ENCODE data around the gene IKZF5.

GRCh38 chr10:122966879-122967278 lies 41.7 kb downstream of the IKZF5 start:
- TF ChIP-seq POLR2A (IDR thresholded peaks at IDR 0.05; ENCODE audit: borderline replicate concordance, extremely low read depth, insufficient read depth, insufficient read length) (no peak), CTCF (IDR thresholded peaks at IDR 0.05 in 2 of 3, conservative IDR thresholded peaks at IDR 0.05 in 1 of 3; ENCODE audit: borderline replicate concordance in 1 of 3, insufficient read depth in 1 of 3, low read depth in 2 of 3, low read length in 2 of 3) (no peak), JUND (IDR thresholded peaks at IDR 0.05) (no peak), POLR2AphosphoS5 (IDR thresholded peaks at IDR 0.05; ENCODE audit: low read depth, low read length) (no peak), SP1 (IDR thresholded peaks at IDR 0.05; ENCODE audit: low read depth) (no peak), EGR1 (IDR thresholded peaks at IDR 0.05; ENCODE audit: low read depth) (no peak), REST (IDR thresholded peaks at IDR 0.05; ENCODE audit: low read depth) (no peak)

All from HCT116 (cell line).